H9 (cell line): Measurements from ENCODE around the gene NANOS3. TPM values are rescaled to one million over a fixed set of nuclear protein-coding genes. Genes with fewer than 3 reads are reported as not detected.

Source experiments
- DNase-seq: peaks from one replicate; pipeline ENCODE4 v3.0.0-alpha.2; 2017
- H2AFZ ChIP-seq: one replicate; pipeline ENCODE4 v1.6.1; 2013; ENCODE audit warnings: mild to moderate bottlenecking, low read length, control low read depth, moderate library complexity
- H2AK5ac ChIP-seq: 2 replicates; pipeline ENCODE4 v1.6.1; 2013; ENCODE audit warnings: low read length, control low read depth, mixed read lengths; ENCODE audit not compliant: insufficient read length
- H2BK120ac ChIP-seq: one replicate; pipeline ENCODE4 v1.6.1; 2013; ENCODE audit warnings: low read depth, mild to moderate bottlenecking, low read length, control low read depth, inconsistent platforms; ENCODE audit not compliant: poor library complexity, severe bottlenecking
- H2BK12ac ChIP-seq: 2 replicates; pipeline ENCODE4 v1.6.1; 2013; ENCODE audit warnings: low read length, control low read depth, mixed read lengths, low read depth; ENCODE audit not compliant: insufficient read length
- H2BK15ac ChIP-seq: 2 replicates; pipeline ENCODE4 v1.6.1; 2013; ENCODE audit warnings: low read depth, low read length, control low read depth
- H2BK20ac ChIP-seq: one replicate; pipeline ENCODE4 v1.6.1; 2013; ENCODE audit warnings: low read depth, mild to moderate bottlenecking, low read length, control low read depth, inconsistent platforms; ENCODE audit not compliant: poor library complexity, severe bottlenecking
- H2BK5ac ChIP-seq: 2 replicates; pipeline ENCODE4 v1.6.1; 2013; ENCODE audit warnings: low read length, control low read depth, mixed read lengths; ENCODE audit not compliant: insufficient read length
- H3K14ac ChIP-seq: 2 replicates; pipeline ENCODE4 v1.6.1; 2013; ENCODE audit warnings: low read length, control low read depth; ENCODE audit not compliant: insufficient read depth
- H3K18ac ChIP-seq: 2 replicates; pipeline ENCODE4 v1.6.1; 2013; ENCODE audit warnings: low read depth, mild to moderate bottlenecking, mixed read lengths, low read length, control low read depth; ENCODE audit not compliant: insufficient read length
- H3K23ac ChIP-seq: 2 replicates; pipeline ENCODE4 v1.6.1; 2013; ENCODE audit warnings: low read length, control low read depth, mixed read lengths, low read depth; ENCODE audit not compliant: insufficient read length
- H3K23me2 ChIP-seq: 2 replicates; pipeline ENCODE4 v1.6.1; 2013; ENCODE audit warnings: low read depth, mild to moderate bottlenecking, mixed read lengths, low read length, control low read depth; ENCODE audit not compliant: insufficient read length, poor library complexity, severe bottlenecking
- H3K27ac ChIP-seq: 2 replicates; pipeline ENCODE4 v1.5.1; 2013; ENCODE audit warnings: low read length, control low read depth, mixed read lengths, low read depth; ENCODE audit not compliant: insufficient read length
- H3K27me3 ChIP-seq: 2 replicates; pipeline ENCODE4 v1.6.1; 2013; ENCODE audit warnings: low read length, control low read depth, inconsistent platforms; ENCODE audit not compliant: insufficient read depth
- H3K4ac ChIP-seq: 2 replicates; pipeline ENCODE4 v1.6.1; 2013; ENCODE audit warnings: low read depth, mild to moderate bottlenecking, control low read depth, inconsistent platforms, low read length, moderate library complexity
- H3K4me1 ChIP-seq: 2 replicates; pipeline ENCODE4 v1.6.1; 2013; ENCODE audit warnings: low read length, control low read depth, inconsistent platforms; ENCODE audit not compliant: insufficient read depth
- H3K4me2 ChIP-seq: 2 replicates; pipeline ENCODE4 v1.6.1; 2013; ENCODE audit warnings: low read length, control low read depth, mixed read lengths; ENCODE audit not compliant: insufficient read length, insufficient read depth
- H3K56ac ChIP-seq: 2 replicates; pipeline ENCODE4 v1.6.1; 2013; ENCODE audit warnings: low read depth, mild to moderate bottlenecking, mixed read lengths, low read length, control low read depth; ENCODE audit not compliant: insufficient read length
- H3K79me1 ChIP-seq: 2 replicates; pipeline ENCODE4 v1.6.1; 2013; ENCODE audit warnings: low read depth, mild to moderate bottlenecking, moderate library complexity, low read length, control low read depth, inconsistent platforms; ENCODE audit not compliant: insufficient read depth, poor library complexity, severe bottlenecking
- H3K79me2 ChIP-seq: 2 replicates; pipeline ENCODE4 v1.6.1; 2013; ENCODE audit warnings: low read length, control low read depth, inconsistent platforms; ENCODE audit not compliant: insufficient read depth
- H3K9ac ChIP-seq: 2 replicates; pipeline ENCODE4 v1.6.1; 2013; ENCODE audit warnings: low read length, control low read depth, mixed read lengths; ENCODE audit not compliant: insufficient read length; ENCODE audit errors: extremely low read depth
- H3K9me3 ChIP-seq: one replicate; pipeline ENCODE4 v1.6.1; 2013; ENCODE audit warnings: low read depth, low read length, inconsistent platforms; ENCODE audit not compliant: control insufficient read depth
- H3T11ph ChIP-seq: one replicate; pipeline ENCODE4 v1.6.1; 2013; ENCODE audit warnings: mild to moderate bottlenecking, low read length, control low read depth, inconsistent platforms
- H4K20me1 ChIP-seq: one replicate; pipeline ENCODE4 v1.6.1; 2013; ENCODE audit not compliant: control insufficient read depth, insufficient read length, insufficient read depth
- H4K5ac ChIP-seq: 2 replicates; pipeline ENCODE4 v1.6.1; 2013; ENCODE audit warnings: low read depth, mild to moderate bottlenecking, mixed read lengths, low read length, control low read depth; ENCODE audit not compliant: insufficient read length
- H4K8ac ChIP-seq: replicated peaks from 2 replicates; pipeline ENCODE4 v1.6.1; 2013; ENCODE audit warnings: low read length, control low read depth, mixed read lengths, low read depth; ENCODE audit not compliant: insufficient read length
- H4K91ac ChIP-seq: 2 replicates; pipeline ENCODE4 v1.6.1; 2013; ENCODE audit warnings: low read depth, mild to moderate bottlenecking, moderate library complexity, mixed read lengths, low read length, control low read depth; ENCODE audit not compliant: insufficient read length
- H3K27ac Mint-ChIP-seq, 3 experiments: 2 replicates in 2 of 3; 3 replicates in 1 of 3; pipeline ENCODE4 v1.8.0; 2020 to 2021; ENCODE audit warnings: mixed read lengths in 3 of 3, mild to moderate bottlenecking in 1 of 3, moderate library complexity in 1 of 3
- H3K27me3 Mint-ChIP-seq: 2 replicates; pipeline ENCODE4 v1.8.0; 2021; ENCODE audit warnings: low read depth, mild to moderate bottlenecking, moderate library complexity, mixed read lengths
- H3K36me3 Mint-ChIP-seq, 3 experiments: 2 replicates in 2 of 3; 3 replicates in 1 of 3; pipeline ENCODE4 v1.8.0; 2020 to 2021; ENCODE audit warnings: low read depth in 3 of 3, mixed read lengths in 3 of 3; ENCODE audit not compliant: insufficient read depth in 1 of 3
- H3K4me1 Mint-ChIP-seq, 2 experiments: 2 replicates each; pipeline ENCODE4 v1.8.0; 2020; ENCODE audit warnings: mixed read lengths in 2 of 2
- H3K4me3 Mint-ChIP-seq, 2 experiments: 2 replicates in 1 of 2; 3 replicates in 1 of 2; pipeline ENCODE4 v1.8.0; 2020 to 2021; ENCODE audit warnings: mild to moderate bottlenecking in 2 of 2, mixed read lengths in 2 of 2, moderate library complexity in 1 of 2
- H3K9me3 Mint-ChIP-seq, 2 experiments: 2 replicates in 1 of 2; 3 replicates in 1 of 2; pipeline ENCODE4 v1.8.0; 2020; ENCODE audit warnings: mild to moderate bottlenecking in 2 of 2, mixed read lengths in 2 of 2, moderate library complexity in 1 of 2
- CTCF ChIP-seq: fragments of 200-600 bp; sonication (generic); conservative IDR thresholded peaks from 3 replicates; pipeline ENCODE4 v1.8.0; 2021; ENCODE audit warnings: antibody characterized with exemption, mild to moderate bottlenecking
- WGBS: extraction: QIAGEN DNeasy Blood & Tissue Kit; methylation state at CpG from one replicate; pipeline ENCODE4 v1.1.7; 2013; ENCODE audit warnings: missing lambda C conversion rate, low lambda C conversion rate, mixed read lengths; ENCODE audit not compliant: insufficient read length; ENCODE audit errors: extremely low coverage; 5-methylcytosine and 5-hydroxymethylcytosine counted together
- total RNA-seq: library from RNA; stranded (reverse); gene quantifications from 2 replicates; pipeline ENCODE4 v1.2.1, GENCODE V29; 2021

Gene NANOS3
- total RNA-seq, 1 experiment from 2014 or later = not detected

- DNase-seq = no peak
- H4K8ac ChIP-seq = no peak overlapping the region
- 0 out of 2 replicates have a peak, but pooled peaks cover 3% of the 10 kb centered on the region for H3K4me1 ChIP-seq
- no peak overlapping the region for H3K23ac ChIP-seq
- H2BK5ac ChIP-seq = no peak overlapping the region
- H3K9me3 ChIP-seq = no peaks in the 10 kb centered on the region
- no peak overlapping the region for H2BK12ac ChIP-seq
- no peak overlapping the region for H2BK20ac ChIP-seq
- peaks cover 35% of the 10 kb centered on the region; the same call in 1 of the 2 replicates for H3K27me3 ChIP-seq
- no peaks in the 10 kb centered on the region for H3K79me1 ChIP-seq
- Mint-ChIP-seq H3K4me1 (peaks cover 7 to 13% of the 10 kb centered on the region in 2 experiments), H3K36me3 (no peaks in the 10 kb centered on the region), H3K27me3 (peaks cover 81% of the 10 kb centered on the region), H3K4me3 (no peak overlapping the region), H3K27ac (no peak overlapping the region), H3K9me3 (no peaks in the 10 kb centered on the region)
- no peak overlapping the region for H3K4ac ChIP-seq
- no peak overlapping the region for H2AFZ ChIP-seq
- H3K14ac ChIP-seq = no peak overlapping the region
- no peaks in the 10 kb centered on the region for H4K20me1 ChIP-seq
- H3K23me2 ChIP-seq = peaks cover 6% of the 10 kb centered on the region
- H4K5ac ChIP-seq = no peak overlapping the region
- no CpG with 5 or more reads among the region's 5 CpGs for WGBS
- H3K4me2 ChIP-seq = no peak overlapping the region
- no peak overlapping the region for H3T11ph ChIP-seq
- no peak overlapping the region for H2BK120ac ChIP-seq
- no peak for TF ChIP-seq CTCF
- H3K9ac ChIP-seq = no peak overlapping the region
- H3K27ac ChIP-seq = no peak overlapping the region
- H3K56ac ChIP-seq = no peak overlapping the region
- H2BK15ac ChIP-seq = no peak overlapping the region
- H4K91ac ChIP-seq = no peak overlapping the region
- no peak overlapping the region for H3K18ac ChIP-seq
- no peak overlapping the region for H2AK5ac ChIP-seq
- no peaks in the 10 kb centered on the region for H3K79me2 ChIP-seq
Measured at GRCh38 chr19:13875824-13876223, 1.1 kb upstream of the NANOS3 start.
